HG02973 (cell line): ENCODE results near the gene ATXN10.
"Not testable (repeated sequence)": the region's sequence is repeated elsewhere in the genome, so short reads cannot be mapped to it uniquely, and the experiment has no call there.

ENCODE experiments used
- ATAC-seq: cut with Tn5 transposase; IDR thresholded peaks from one replicate; pipeline ENCODE4 v1.9.1; 2021; ENCODE audit warnings: moderate library complexity; ENCODE audit not compliant: unreplicated experiment

ATXN10 gene

DNA sequence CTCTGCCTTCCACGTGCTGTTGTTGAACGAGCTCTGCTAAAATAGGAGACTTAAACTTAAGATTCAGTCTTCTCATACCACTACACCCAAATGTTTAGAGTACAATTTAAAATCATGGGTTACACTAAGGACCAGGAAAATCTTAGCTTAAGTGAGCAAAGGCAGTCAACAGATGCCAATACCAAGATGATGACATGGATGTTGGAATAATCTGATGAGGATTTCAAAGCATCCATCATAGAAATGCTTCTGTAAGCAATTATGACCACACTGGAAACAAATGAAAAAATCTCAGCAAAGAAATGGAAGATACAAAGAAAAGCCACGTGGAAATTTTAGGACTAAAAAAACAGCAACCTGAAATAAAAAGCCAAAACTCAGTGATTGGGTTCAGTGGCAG, 109.8 kb downstream of the ATXN10 start:
- ATAC-seq: no peak

DNA sequence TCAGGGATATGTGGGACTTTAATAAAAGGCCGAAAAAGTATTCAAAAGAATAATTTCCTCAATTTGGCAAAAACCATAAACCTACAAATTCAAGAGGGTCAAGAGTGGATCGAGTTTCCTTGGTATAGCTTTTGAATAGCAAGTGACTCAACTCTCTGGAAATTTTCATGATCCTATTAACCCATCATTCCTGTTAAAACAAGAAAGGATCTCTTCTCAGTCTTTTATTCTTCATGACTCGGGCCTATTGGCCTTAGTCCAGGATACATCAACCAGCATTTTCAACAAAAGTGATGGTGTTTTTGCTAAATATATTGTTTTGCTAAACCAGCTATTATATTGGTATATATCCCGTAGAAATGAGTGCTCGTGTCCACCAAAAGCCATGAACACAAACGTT, 110.3 kb downstream of the ATXN10 start:
- no peak for ATAC-seq

GRCh38 chr22:45783021-45783420, 111.4 kb downstream of the ATXN10 start:
- ATAC-seq: no peak

GRCh38 chr22:45783690-45784089, 112.1 kb downstream of the ATXN10 start:
- no peak for ATAC-seq

- ATAC-seq: no peak
Measured at GRCh38 chr22:45784357-45785277, 113.0 kb downstream of the ATXN10 start.

DNA sequence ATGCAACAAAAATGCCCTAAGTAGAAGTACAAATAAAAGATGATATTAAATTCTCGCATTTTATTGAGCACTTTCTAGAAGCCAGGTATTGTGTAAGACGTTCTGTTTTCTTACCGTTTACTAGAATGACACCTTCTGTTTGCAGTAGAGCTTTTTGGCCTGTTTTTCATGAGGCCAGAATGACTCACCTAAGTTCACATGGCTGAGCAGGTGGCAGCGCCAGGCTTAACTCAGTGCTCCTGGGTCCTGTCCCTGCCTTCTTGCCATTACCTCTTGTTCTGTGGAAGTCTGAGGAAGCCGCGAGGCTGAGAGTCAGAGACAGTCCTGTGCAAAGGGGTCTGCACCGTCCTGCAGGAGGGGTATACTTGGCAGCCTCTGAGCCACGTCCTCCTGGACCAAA, 113.8 kb downstream of the ATXN10 start:
- ATAC-seq: no peak

- ATAC-seq: no peak
Measured at GRCh38 chr22:45786726-45787125, 115.1 kb downstream of the ATXN10 start.

GRCh38 chr22:45787759-45788158, 116.1 kb downstream of the ATXN10 start:
- ATAC-seq: no peak

DNA sequence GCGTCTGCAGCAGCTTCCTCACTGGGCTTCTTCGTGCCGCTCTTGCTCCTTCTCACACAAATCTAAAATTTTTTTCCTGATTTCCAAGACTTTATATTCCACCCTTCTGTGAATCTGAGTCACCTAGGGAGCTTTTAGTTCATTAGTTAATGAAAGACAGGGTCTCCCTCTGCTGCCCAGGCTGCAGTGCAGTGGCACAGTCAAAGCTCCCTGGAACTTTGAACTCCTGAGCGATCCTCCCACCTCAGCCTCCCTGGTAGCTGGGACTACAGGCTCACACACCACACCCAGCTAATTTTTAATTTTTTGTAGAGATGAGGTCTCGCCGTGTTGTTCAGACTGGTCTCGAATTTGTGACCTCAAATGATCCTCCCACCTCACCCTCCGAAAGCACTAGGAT, 116.9 kb downstream of the ATXN10 start:
- no peak for ATAC-seq

DNA sequence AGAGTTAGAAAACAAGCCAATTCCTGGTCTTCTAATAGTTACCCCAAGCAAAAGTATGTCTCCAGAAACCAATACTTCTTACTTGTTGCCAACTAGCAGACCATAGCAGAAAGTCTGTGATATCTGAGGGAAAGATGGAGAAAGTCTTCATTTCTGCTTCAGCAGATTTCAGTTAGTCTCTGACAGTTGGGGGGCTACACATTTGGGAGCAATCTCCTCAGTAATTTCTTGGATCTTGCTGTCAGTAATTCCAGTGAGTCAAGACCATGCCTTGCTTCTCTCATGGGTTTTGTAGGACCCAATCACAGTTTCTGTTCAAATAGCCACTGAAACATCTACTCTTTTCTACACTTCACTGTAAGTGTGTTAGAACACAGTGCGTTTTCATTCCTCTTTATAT, 118.8 kb downstream of the ATXN10 start:
- no peak for ATAC-seq

GRCh38 chr22:45793161-45793560, 121.5 kb downstream of the ATXN10 start:
- ATAC-seq: no peak

DNA sequence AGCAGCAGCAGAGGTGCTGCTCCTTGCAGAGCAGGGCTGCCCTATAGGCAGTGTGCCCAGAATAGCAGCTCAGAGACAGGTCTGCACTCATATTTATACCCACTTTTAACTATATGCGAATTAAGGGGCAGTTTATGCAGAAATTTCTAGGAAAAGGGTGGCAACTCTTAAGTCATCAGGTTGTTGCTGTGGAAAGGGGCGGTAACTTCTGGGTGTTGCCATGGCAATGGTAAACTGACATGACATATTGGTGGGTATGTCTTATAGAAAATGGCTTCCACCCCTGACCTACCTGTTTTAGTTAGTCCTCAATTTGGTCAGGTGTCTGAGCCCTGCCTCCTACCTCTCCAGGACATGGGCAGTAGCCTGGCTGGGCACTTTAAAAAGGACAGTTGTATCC, 122.3 kb downstream of the ATXN10 start:
- ATAC-seq: no peak

DNA sequence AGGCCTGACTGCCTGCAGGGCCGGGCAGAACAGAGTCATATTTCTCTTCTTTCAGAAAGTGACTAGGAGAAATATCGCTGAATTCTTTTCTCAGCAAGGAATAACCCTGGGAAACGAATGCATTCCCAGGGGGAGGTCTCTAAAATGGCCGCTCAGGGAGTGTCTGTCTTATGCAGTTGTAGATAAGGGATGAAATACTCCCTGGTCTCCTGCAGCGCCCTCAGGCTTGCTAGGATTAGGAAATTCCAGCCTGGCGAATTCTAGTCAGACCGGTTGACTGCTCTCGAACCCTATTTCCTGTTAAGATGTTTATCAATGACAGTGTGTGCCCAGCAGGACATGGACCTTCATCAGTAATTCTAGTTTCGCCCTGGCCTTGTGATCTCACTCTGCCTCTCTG, 124.4 kb downstream of the ATXN10 start:
- not testable (repeated sequence) for ATAC-seq

GRCh38 chr22:45799291-45799690, 127.7 kb downstream of the ATXN10 start:
- ATAC-seq: no peak

GRCh38 chr22:45802054-45802453, 130.4 kb downstream of the ATXN10 start:
- ATAC-seq: no peak

DNA sequence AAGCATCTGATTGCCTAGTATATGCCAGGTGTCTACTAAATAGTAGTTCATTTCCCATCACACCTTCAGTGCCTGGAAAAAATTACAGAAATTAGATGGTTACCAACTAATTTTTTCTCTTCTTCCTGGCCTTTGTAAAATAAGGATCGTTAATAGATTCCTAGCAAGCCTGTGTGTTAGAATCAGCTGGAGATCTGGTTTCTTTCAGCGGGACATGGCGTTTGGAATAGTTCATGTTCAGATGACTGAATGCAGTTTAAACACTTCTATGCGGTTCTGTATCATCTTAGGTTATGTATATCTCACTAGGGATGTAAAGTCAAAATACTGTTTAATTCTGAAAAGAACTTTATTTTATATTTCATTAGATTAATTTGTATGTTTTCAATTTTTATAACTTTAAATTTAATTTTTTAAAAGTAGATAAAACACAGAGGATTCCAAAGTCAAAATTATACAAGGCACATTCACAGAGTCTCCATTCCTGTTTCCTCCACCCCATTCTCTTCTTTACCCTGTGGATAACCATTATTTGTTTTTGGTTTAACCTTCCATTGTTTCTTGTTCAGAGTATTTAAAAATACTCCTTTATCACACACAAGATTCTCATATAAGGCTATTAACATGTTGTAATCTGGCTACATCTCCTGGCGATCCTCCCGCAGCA, 132.8 kb downstream of the ATXN10 start:
- ATAC-seq: no peak

- no peak for ATAC-seq
Measured at GRCh38 chr22:45804986-45805325, 133.3 kb downstream of the ATXN10 start.

- no peak for ATAC-seq
Measured at GRCh38 chr22:45805413-45805812, 133.8 kb downstream of the ATXN10 start.

- no peak for ATAC-seq
Measured at GRCh38 chr22:45807156-45807915, 135.7 kb downstream of the ATXN10 start.

GRCh38 chr22:45812910-45813309, 141.3 kb downstream of the ATXN10 start:
- ATAC-seq: no peak

DNA sequence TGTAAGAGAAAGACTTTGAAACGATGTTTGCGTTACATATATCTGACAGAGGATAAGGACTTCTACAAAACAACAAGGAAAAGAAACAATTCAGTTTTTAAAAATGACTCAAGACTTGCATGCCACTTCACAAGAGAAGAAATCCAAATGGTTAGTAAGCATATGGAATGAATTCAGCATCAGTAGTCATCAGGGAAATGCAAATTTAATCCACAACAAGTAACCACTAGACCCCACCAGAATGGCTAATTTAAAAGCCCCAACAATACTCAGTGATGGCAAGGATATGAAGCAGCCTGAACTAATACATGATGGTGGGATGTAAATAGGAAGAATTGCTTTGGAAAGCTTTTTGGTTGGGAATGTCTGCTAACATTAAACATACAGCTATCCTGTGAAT, 142.6 kb downstream of the ATXN10 start:
- ATAC-seq: no peak

DNA sequence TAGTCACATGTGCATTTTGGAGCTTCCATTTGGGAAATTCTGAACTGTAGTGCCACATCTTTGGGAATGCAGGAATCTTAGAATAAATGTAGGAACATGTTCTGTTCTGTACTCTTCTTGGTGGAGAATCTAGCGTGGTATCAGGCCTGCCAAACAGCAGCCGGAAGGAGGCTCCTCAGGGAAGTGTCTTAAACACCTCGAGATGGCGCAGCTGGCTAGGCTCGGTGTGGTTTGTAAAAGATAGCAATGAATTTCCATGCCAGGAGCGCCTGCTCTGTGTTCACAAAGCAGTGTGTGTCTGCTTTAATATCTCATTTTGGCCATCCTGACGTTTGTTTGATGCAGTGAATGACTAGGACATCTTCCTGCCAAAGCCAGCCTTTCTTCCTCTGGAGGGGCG, 145.1 kb downstream of the ATXN10 start:
- ATAC-seq: no peak
